ENCODE results near the gene FOXP1. TPM values are rescaled to one million over a fixed set of nuclear protein-coding genes. Genes with fewer than 3 reads are reported as not detected.

The FOXP1 gene
- total RNA-seq, 4 donors from 2014 or later: 49.8 to 157 (median 71.9) TPM

DNA sequence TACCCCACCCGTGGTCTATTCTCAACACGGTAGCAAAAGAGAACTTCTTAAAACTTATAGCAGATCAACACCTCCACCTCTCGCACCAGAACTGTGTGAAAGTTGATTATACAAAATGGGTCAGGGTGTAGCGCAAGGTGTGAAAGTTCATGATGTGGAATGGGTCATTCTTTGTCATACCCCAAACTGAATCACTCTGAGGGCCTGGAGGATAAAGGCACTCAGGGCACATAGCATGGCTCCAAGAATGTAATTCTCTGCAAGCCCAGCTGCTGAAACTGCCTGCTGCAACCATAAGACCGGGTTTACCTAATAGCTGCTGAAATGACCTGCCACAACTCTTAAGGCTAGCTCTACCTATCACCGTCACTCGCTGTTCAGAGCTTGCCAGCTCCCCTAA, 70.0 kb downstream of the FOXP1 start:
- H3K9me3 ChIP-seq: no peaks in the 10 kb centered on the region
- no peaks in the 10 kb centered on the region for H3K27me3 ChIP-seq
- no peak for TF ChIP-seq POLR2AphosphoS5 (IDR thresholded peaks at IDR 0.05)
- TF ChIP-seq EP300 (IDR thresholded peaks at IDR 0.05): no peak
- TF ChIP-seq POLR2A (IDR thresholded peaks at IDR 0.05): no peak
- TF ChIP-seq, protein P1, sequence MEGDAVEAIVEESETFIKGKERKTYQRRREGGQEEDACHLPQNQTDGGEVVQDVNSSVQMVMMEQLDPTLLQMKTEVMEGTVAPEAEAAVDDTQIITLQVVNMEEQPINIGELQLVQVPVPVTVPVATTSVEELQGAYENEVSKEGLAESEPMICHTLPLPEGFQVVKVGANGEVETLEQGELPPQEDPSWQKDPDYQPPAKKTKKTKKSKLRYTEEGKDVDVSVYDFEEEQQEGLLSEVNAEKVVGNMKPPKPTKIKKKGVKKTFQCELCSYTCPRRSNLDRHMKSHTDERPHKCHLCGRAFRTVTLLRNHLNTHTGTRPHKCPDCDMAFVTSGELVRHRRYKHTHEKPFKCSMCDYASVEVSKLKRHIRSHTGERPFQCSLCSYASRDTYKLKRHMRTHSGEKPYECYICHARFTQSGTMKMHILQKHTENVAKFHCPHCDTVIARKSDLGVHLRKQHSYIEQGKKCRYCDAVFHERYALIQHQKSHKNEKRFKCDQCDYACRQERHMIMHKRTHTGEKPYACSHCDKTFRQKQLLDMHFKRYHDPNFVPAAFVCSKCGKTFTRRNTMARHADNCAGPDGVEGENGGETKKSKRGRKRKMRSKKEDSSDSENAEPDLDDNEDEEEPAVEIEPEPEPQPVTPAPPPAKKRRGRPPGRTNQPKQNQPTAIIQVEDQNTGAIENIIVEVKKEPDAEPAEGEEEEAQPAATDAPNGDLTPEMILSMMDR (IDR thresholded peaks at IDR 0.05): no peak
- H3K4me1 ChIP-seq: no peaks in the 10 kb centered on the region
- 95% methylated on average over 7 of the region's 7 CpGs for WGBS
- DNase-seq (ENCODE audit: low spot score in 2 of 2): no peak
- H3K27ac ChIP-seq: no peak overlapping the region
- H3K36me3 ChIP-seq: no peaks in the 10 kb centered on the region
- H3K4me3 ChIP-seq: no peak overlapping the region

DNA sequence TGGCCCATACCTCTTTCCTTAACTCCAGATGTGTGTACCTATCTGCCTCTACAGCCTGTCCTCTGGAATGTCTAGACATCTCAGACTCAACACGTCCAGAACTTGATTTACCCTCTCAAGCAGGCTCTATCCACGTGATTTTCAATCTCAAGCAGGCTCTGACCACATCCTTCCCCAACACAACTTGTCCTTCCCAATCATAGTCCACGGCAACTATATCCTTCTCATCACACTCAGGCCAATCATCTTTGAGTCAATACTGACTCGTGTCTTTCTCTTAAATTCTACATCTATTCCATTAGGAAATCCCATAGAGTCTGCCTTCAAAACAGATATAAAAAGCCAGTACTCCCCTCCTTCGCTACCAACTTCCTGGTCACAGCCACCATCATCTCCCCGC, 70.4 kb downstream of the FOXP1 start:
- H3K9me3 ChIP-seq: no peaks in the 10 kb centered on the region
- no peak for DNase-seq (ENCODE audit: low spot score in 2 of 2)
- H3K4me3 ChIP-seq: no peak overlapping the region
- WGBS: 88% methylated on average over 6 of the region's 6 CpGs
- no peaks in the 10 kb centered on the region for H3K4me1 ChIP-seq
- TF ChIP-seq, protein P1 (IDR thresholded peaks at IDR 0.05): no peak
- no peak for TF ChIP-seq EP300 (IDR thresholded peaks at IDR 0.05)
- TF ChIP-seq POLR2A (IDR thresholded peaks at IDR 0.05): no peak
- H3K36me3 ChIP-seq: no peaks in the 10 kb centered on the region
- H3K27me3 ChIP-seq: no peaks in the 10 kb centered on the region
- no peak overlapping the region for H3K27ac ChIP-seq

DNA sequence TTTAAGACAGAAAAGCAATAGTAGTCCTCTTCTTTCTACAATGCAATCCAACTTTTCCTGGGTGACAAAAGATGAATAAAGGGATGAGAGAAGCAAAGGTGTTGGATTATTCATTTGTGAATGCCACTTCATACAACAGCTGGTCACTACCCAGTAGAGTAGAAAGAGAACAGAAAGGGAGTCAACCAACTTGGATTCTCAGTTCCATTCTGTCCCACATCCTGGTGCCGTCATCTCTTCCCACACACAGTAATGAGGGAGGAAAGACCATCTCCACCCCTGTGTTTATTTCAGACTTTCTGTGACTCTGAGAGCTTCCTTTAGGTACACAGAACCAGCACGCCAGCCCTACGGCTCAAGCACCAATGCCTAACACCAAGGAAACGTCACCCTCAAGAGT, 71.0 kb downstream of the FOXP1 start:
- H3K4me1 ChIP-seq: no peaks in the 10 kb centered on the region
- no peaks in the 10 kb centered on the region for H3K27me3 ChIP-seq
- TF ChIP-seq EP300 (IDR thresholded peaks at IDR 0.05) (no peak), POLR2AphosphoS5 (IDR thresholded peaks at IDR 0.05) (no peak), POLR2A (IDR thresholded peaks at IDR 0.05) (no peak)
- TF ChIP-seq, protein P1 (IDR thresholded peaks at IDR 0.05): no peak
- H3K9me3 ChIP-seq: no peaks in the 10 kb centered on the region
- H3K36me3 ChIP-seq: no peaks in the 10 kb centered on the region
- H3K27ac ChIP-seq: no peak overlapping the region
- 98% methylated on average over 4 of the region's 4 CpGs for WGBS
- H3K4me3 ChIP-seq: no peak overlapping the region
- no peak for DNase-seq (ENCODE audit: low spot score in 2 of 2)

DNA sequence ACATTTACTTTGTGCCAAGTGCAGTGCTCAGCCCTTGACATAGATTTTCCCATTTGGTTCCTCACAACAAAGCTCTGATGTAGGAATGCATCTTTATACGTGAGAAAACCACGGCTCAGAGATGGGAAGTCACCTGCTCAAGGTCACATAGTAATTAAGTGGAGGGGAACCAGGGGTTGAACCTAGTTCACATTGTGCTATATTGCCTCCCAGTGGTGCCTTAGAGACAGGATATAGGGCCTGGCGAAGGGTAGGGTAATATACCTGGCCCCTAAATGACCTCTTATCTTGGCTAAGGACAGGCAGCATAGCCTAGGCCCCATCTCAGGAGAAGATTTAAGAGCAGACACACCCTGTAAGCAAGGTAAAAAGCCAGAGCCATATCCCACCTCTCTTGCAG, 71.5 kb downstream of the FOXP1 start:
- Histone ChIP-seq H3K4me3 (no peak overlapping the region), H3K27ac (no peak overlapping the region), H3K36me3 (no peaks in the 10 kb centered on the region), H3K9me3 (no peaks in the 10 kb centered on the region), H3K27me3 (no peaks in the 10 kb centered on the region), H3K4me1 (no peaks in the 10 kb centered on the region)
- WGBS: 72% methylated on average over 3 of the region's 3 CpGs
- TF ChIP-seq POLR2A (IDR thresholded peaks at IDR 0.05) (no peak), EP300 (IDR thresholded peaks at IDR 0.05) (no peak), POLR2AphosphoS5 (IDR thresholded peaks at IDR 0.05) (no peak)
- TF ChIP-seq, protein P1 (IDR thresholded peaks at IDR 0.05): no peak
- DNase-seq (ENCODE audit: low spot score in 2 of 2): no peak

DNA sequence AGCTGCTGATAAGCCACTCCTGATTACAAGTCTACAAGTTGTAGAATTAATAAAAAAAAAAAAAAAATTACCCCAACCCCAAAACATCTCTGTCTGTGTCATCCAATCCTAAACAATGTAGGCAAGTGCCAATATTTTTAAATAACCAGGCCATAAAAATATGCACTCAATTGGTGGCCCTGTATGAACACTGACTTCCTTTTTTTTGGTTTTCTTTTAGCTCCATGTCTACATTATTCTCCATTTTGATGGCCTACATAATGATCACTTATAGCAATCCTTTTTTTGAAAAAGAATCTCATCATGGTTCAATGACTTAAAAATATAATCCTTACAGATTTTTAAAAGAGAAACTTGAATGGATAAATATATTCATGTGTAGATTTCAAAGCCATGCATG, 72.1 kb downstream of the FOXP1 start:
- no peaks in the 10 kb centered on the region for H3K27me3 ChIP-seq
- no peak overlapping the region for H3K4me3 ChIP-seq
- TF ChIP-seq EP300 (IDR thresholded peaks at IDR 0.05) (no peak), POLR2A (IDR thresholded peaks at IDR 0.05) (no peak), POLR2AphosphoS5 (IDR thresholded peaks at IDR 0.05) (no peak)
- TF ChIP-seq, protein P1 (IDR thresholded peaks at IDR 0.05): no peak
- no peaks in the 10 kb centered on the region for H3K9me3 ChIP-seq
- no peaks in the 10 kb centered on the region for H3K4me1 ChIP-seq
- H3K27ac ChIP-seq: no peak overlapping the region
- no peak for DNase-seq (ENCODE audit: low spot score in 2 of 2)
- H3K36me3 ChIP-seq: no peaks in the 10 kb centered on the region
